IPS-18a (cell line): ENCODE measurements around the gene IRAG1.

Source experiments
- H3K27ac ChIP-seq: one replicate; pipeline ENCODE4 v1.5.1; 2013; ENCODE audit warnings: low read length
- H3K27me3 ChIP-seq: one replicate; pipeline ENCODE4 v1.6.1; 2013; ENCODE audit warnings: mild to moderate bottlenecking, low read length; ENCODE audit not compliant: control insufficient read depth, insufficient read depth
- H3K36me3 ChIP-seq: one replicate; pipeline ENCODE4 v1.6.1; 2013; ENCODE audit warnings: low read depth, low read length; ENCODE audit not compliant: control insufficient read depth
- H3K4me1 ChIP-seq: one replicate; pipeline ENCODE4 v1.6.1; 2013; ENCODE audit warnings: low read depth, low read length; ENCODE audit not compliant: control insufficient read depth
- H3K4me3 ChIP-seq: one replicate; pipeline ENCODE4 v1.5.1; 2013; ENCODE audit warnings: low read length
- H3K9ac ChIP-seq: one replicate; pipeline ENCODE4 v1.6.1; 2013; ENCODE audit warnings: mild to moderate bottlenecking, low read length, moderate library complexity
- H3K9me3 ChIP-seq: one replicate; pipeline ENCODE4 v1.6.1; 2013; ENCODE audit warnings: low read depth, low read length; ENCODE audit not compliant: control insufficient read depth

The IRAG1 gene

GRCh38 chr11:10650630-10651029, 42.9 kb downstream of the IRAG1 start:
- Histone ChIP-seq H3K9ac (no peak overlapping the region), H3K4me3 (no peak overlapping the region), H3K27ac (no peak overlapping the region), H3K9me3 (no peaks in the 10 kb centered on the region), H3K4me1 (no peaks in the 10 kb centered on the region), H3K36me3 (no peaks in the 10 kb centered on the region), H3K27me3 (no peaks in the 10 kb centered on the region)

- Histone ChIP-seq H3K36me3 (no peaks in the 10 kb centered on the region), H3K9me3 (no peaks in the 10 kb centered on the region), H3K4me3 (no peak overlapping the region), H3K27me3 (no peaks in the 10 kb centered on the region), H3K27ac (no peak overlapping the region), H3K9ac (no peak overlapping the region), H3K4me1 (no peaks in the 10 kb centered on the region)
Observed at GRCh38 chr11:10650166-10650565, 43.4 kb downstream of the IRAG1 start.

GRCh38 chr11:10648871-10649270, 44.7 kb downstream of the IRAG1 start:
- Histone ChIP-seq H3K9me3 (no peaks in the 10 kb centered on the region), H3K36me3 (no peaks in the 10 kb centered on the region), H3K27ac (no peak overlapping the region), H3K4me3 (no peak overlapping the region), H3K9ac (no peak overlapping the region), H3K4me1 (no peaks in the 10 kb centered on the region), H3K27me3 (no peaks in the 10 kb centered on the region)

GRCh38 chr11:10646681-10647355, 46.7 kb downstream of the IRAG1 start:
- no peak overlapping the region for H3K9ac ChIP-seq
- H3K4me3 ChIP-seq: no peak overlapping the region
- H3K36me3 ChIP-seq: no peaks in the 10 kb centered on the region
- no peaks in the 10 kb centered on the region for H3K4me1 ChIP-seq
- H3K9me3 ChIP-seq: no peaks in the 10 kb centered on the region
- no peak overlapping the region for H3K27ac ChIP-seq
- H3K27me3 ChIP-seq: no peaks in the 10 kb centered on the region

DNA sequence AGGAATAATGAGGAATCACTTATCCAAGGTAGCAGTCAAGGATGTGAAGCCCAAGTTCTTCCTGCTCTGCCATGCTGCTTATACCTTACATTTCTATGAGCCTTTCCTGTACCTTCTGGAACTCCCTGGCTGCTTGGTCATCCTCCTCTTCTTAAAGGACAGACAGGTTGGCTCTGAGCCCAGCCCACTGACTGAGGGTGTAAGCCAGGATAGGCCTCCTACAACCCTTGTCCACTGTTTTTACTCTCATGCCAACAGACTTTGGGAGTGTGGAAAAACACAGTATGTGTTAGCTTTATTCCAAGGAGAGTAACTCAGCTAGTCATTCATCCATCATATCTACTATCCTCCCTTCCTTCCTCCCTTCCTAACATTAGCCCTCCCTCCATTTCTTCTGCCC, 47.5 kb downstream of the IRAG1 start:
- H3K36me3 ChIP-seq: no peaks in the 10 kb centered on the region
- H3K27ac ChIP-seq: no peak overlapping the region
- H3K27me3 ChIP-seq: no peaks in the 10 kb centered on the region
- no peak overlapping the region for H3K9ac ChIP-seq
- H3K4me1 ChIP-seq: no peaks in the 10 kb centered on the region
- H3K9me3 ChIP-seq: no peaks in the 10 kb centered on the region
- H3K4me3 ChIP-seq: no peak overlapping the region

DNA sequence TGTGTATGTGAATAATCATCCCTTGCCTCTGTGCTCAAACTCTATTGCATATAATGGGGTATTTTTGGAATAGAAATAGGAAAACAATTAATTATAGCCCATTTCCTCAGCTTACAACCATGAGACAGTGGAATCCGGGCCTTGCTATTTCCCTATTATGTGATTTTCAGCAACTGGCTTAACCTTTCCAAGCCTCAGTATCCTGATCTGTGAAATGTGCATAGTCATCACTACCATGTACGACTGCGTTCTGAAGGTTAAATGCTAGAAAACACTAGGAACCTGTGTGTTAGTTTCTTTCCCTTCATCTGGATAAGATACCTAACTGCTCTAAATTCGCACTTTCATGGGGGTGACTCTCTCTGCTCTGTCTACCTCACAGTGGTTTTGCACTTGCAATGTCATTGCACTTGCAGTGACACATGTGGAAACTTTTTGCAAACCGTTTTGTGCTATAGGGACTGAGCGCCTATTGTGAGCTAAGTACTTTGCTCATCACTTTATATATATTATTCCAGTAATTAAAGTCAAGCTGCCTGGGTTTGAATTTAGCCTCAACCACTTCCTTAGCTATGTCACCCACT, 48.3 kb downstream of the IRAG1 start:
- H3K9me3 ChIP-seq: no peaks in the 10 kb centered on the region
- H3K27ac ChIP-seq: no peak overlapping the region
- H3K4me3 ChIP-seq: no peak overlapping the region
- no peaks in the 10 kb centered on the region for H3K27me3 ChIP-seq
- H3K4me1 ChIP-seq: no peaks in the 10 kb centered on the region
- H3K36me3 ChIP-seq: no peaks in the 10 kb centered on the region
- no peak overlapping the region for H3K9ac ChIP-seq
